GM21717 (cell line): ENCODE data around the gene EEFSEC.

Source experiments
- ATAC-seq: cut with Tn5 transposase; IDR thresholded peaks from one replicate; pipeline ENCODE4 v1.9.1; 2021; ENCODE audit warnings: mild to moderate bottlenecking, moderate library complexity; ENCODE audit not compliant: unreplicated experiment

Gene EEFSEC

GRCh38 chr3:128408012-128408692 lies 254.9 kb downstream of the EEFSEC start:
- ATAC-seq = no peak

DNA sequence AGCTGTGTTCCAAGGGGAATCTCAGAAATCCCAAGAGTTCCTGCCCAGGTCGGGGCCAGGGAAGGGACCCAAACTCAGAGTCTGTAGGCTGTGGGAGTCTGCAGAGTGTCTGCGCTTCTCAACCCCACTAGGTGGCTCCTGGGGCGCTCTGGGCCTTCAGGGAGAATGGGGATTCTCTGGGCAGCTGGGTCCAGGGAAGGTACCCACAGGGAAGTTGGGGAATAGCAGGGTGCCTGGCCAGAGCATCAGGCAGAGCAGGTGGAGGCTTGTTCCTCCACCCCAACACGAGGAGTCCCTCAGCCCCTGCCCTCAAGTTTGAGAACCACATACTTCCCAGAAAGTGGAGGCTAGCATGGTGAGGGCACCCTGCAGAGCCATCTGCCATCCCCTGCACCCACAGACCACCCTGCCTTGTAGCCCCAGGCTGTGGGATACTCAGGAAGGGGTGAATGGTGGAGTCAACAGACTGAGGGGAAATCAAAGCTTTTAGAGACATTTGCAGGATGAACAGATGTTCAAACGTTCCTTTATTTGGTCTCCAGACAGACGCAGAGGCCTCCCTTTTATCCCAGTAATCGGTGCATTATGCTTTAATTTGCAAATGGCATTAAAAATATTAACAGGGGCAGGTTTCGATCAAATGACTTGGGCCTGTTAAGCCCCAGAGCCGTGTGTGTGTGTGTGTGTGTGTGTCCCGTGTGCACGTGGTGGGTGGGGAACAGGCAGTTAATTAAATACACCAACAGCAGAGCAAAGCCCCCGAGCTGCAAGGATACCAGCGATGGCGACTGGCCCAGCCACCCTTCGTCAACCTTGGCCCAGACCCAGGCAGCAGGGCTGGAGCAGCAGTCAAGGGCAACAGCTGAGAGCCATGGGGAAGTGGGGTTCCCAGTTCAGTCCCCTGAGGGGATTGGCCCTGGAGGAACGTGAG lies 255.7 kb downstream of the EEFSEC start:
- no peak for ATAC-seq

DNA sequence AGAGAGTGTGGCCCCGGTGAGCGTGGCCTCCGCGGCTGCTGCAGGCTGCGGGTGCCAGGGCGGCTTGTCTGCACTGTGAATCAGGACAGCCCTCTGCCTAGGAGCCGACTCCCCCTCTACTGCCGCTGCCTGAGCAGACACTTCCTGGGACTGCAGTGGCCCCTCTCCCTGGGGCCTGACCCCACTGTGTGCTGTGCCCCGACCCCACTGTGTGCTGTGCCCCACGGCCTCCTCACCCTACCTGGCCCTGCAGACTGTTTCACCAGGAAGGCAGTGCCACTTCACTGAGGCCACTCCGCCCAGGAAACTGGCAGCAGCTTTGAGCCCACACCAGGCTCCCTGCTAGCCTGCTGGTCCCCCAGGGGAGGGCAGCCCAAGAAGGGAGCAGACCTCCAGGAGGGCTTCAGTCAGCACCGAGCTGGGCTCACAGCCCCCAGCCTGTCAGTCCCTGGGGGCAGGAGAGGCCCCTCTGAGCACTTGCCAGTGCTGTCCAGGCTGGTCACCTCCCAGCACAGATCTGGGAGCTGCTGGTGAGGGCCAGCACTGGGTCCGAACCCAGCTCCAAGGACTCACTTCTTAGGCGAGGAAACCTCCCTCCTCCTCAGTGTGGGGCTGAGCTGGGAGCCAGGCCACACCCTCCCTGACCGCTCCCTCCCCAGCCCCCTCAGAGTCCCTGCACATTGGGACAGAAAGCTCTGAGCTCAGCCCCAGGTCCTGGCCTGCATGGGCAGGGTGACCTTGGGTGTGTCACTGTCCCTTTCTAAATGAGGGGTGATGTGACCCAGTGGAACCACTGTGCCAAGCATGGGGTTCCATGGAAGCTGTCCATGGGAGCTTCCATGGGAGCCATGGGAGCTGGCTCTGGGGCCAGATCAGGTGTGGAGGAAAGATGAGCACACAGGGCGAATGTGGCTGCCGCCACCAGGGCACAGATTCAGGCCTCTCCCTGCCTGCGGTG lies 256.6 kb downstream of the EEFSEC start:
- ATAC-seq = no peak

DNA sequence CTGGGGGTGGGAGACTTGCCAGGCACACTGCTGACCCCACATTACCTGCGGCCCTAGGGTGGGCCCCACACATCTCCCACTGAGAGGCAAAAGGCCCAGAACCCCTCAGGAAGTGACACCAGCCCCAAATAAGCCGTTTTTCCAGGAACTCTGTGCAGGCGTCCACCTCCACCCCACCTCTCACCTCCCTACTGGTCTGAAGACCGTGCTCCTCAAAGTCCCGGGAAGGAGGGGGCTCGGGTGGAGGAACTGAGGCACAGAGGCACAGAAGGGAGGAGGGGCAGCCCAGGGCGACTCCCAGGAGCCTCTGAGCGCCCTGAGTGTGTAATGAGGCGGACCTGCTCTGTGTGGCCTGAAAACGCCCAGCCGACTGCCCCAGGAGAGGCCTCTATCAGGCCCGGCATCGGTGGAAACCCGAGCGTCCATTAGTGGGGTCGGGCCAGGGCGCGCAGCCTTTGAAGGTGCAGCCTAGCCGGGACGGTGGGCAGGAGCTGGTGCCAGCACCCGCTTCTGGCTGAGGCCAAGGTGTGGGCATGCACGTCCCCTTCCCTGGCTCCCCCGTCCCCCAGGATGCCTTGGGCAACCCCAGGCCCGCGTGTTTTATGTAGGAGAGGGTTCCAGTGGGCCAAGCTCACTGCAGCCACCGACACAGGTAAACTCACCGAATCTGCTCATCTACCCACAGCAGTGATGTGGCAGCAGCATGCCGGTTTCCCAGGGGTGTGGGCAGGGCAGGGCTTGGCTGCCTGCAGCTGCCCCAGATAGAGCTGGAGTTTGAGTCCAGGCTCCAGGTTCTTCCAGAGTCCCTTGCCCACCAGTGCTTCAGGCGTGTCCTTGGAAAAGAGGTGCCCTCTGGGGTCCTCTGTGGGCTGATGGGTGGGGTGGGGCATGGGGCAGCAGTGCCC lies 257.6 kb downstream of the EEFSEC start:
- ATAC-seq = no peak

- ATAC-seq = no peak
Observed at GRCh38 chr3:128411574-128412064, 258.3 kb downstream of the EEFSEC start.

GRCh38 chr3:128412180-128413002 lies 259.1 kb downstream of the EEFSEC start:
- ATAC-seq = no peak

DNA sequence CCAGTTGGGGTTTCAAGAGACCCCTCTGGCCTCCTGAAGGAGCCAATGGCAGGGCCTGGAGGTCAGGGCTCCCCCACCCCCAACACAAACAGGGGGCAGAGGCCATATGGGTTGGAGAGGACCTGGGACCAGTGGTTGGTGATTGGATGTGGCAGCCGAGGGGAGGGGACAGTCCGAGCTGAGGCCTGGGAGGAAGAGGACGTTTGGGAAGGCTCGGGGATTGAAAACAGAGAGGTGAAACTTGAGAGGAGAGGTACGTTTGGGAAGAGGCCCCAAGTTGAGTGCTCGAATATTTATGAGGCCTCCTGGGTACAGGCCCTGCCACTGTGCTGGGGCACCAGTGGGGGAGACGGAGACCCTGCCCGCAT lies 259.7 kb downstream of the EEFSEC start:
- no peak for ATAC-seq

DNA sequence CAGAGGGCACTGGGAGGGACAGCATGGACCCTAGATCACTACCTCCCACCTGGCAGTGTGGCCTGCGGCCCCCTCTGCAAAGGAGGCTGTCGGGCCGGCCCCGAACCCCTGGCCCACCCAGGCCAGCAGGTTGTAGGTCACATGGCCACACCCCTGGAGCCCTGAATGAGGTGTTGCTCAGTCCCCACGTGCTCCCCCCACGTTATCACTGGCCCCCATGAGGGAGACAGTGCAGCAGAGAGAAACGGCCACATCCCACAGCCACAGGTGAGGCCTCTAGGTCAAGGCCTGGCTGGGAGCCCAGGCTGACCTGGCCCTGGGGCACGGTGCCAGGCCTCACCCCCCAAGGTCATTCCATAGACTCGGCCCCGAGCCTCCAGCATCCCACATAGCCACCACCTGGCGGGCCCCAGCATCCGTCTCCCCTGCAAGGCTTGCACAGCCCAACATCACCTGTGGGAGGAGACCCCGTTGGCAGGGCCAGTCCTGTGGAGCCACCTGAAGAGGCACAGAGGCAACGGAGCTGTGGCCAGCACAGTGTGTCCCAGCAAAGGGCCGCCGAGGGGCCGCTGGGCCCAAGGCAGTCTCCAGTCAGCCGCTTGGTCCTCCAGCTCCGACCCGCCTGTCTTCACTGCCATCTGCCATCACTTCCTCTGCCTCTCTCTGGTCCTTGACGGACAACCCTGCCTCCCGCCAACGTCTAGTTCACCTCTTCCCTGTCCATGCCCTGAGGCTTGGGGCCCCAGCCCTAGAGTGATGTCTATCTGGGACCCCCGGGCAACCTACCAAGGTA lies 260.3 kb downstream of the EEFSEC start:
- ATAC-seq = no peak

- ATAC-seq = no peak
Observed at GRCh38 chr3:128415200-128415772, 262.0 kb downstream of the EEFSEC start.

DNA sequence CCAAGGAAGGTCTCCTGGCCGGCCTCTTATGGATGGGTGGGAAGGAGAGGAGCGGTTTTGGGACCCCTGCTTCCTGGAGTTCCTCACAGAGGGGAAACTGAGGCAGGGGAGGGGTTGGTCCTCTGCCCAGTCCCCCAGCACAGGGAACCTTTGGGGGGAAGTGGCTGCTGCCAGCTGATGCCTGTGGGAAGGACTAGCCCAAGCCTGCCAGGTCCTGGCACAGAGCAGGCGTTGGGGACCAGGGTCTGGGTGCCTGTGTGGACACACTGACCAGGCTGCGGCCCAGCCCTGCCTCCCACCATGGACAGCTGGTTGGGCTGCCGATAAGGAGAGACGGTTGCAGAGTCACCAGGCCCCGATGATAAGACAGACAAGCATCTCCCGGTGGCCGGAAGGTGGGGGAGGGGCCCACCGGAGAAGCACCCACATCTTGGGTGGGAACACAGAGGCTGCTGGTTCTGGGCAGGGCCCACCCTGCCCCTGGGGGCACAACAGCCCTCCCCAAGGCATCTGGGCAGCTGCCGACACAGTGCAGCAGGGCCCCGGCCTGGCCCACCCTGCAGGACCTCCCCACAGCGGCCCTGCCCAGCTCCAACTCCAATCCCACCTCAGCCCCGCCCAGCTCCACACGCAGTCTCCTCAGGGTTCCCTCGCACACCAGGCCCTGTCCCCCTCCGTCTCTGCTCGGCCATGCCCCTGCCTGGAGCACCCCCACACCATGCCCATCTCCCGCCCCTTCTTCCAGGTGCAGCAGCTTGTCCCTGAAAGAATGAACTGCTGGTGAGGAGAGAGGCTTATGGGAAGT lies 262.7 kb downstream of the EEFSEC start:
- ATAC-seq = no peak

DNA sequence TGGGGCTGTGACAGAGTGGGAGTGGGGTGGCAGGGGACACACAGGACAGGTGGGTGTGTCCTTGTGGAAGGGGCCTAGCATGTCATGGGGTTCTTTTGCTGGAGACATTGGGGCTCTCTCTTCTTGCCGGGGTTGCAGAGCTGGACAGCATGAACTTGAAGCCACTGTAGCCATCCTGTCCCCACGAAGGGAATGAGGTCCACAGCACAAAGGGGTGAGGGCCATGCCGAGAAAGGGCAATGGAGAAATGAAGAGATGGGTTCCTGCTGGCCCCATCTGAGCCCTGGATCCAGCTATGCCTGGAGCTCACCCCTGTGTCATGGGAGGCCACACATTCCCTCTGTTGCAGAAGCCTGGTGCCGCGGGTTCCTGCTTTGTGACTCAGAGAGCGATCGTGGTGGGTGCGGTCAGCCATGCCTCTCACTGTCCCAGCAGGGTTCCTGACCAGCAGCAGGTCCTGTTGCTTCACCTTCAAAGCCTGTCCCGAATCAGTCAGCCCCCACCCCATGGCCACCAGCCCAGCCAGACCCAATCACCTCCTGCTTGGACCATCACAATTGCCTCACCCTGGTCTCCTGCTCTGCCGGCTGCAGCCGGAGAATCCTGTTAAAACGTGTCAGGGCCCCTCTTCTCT lies 263.4 kb downstream of the EEFSEC start:
- no peak for ATAC-seq

DNA sequence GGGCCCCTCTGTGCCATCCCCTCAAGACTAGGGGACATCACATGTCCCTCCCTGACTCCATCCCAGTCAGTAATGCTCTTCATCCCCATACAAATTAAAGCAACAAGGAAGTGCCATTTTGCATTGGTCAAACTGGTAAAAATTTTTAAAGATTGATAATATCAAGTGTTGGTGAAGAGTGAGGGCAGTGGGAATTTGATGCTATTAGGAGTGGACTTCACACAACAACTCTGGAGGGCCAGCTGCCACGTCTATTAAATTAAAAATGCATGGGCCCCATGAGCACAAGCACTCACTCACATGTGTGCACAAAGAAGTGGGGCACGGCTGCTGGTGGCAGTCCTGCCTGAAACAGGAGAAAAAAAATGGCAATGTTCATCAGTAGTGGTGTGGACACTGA lies 265.6 kb downstream of the EEFSEC start:
- no peak for ATAC-seq

DNA sequence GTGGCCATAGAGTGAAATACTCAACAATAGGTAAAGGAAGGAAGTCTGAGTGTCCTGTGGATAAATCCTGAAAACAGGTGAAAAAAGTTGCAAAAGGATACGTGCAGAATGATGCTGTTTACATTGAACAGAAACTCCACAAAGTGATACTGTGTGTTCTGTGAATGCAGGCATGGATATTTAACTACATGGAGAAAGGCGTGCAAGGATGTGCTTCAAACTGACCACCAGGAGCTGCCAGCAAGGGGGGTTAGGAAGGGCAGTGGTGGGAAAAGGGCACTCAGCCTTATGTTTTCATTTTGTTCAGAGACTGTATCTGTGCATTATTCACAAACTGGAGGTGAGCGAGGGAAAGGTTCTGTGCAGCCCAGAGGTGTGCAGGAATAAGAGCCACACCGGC lies 266.0 kb downstream of the EEFSEC start:
- no peak for ATAC-seq

- ATAC-seq = no peak
Observed at GRCh38 chr3:128420289-128420688, 267.0 kb downstream of the EEFSEC start.

- ATAC-seq = no peak
Observed at GRCh38 chr3:128420720-128421438, 267.6 kb downstream of the EEFSEC start.

- ATAC-seq = no peak
Observed at GRCh38 chr3:128421439-128421836, 268.2 kb downstream of the EEFSEC start.
